Ovary (tissue), 3 donors: ENCODE data around the gene UBTD1.

ENCODE experiments used
- CTCF ChIP-seq, 3 donors: fragments of 450-650 bp in 2 of 3; fragments of 200-600 bp in 1 of 3; IDR thresholded peaks; one replicate each; pipeline versions ENCODE4 v1.5.1 to v1.8.0; 2016 to 2022; ENCODE audit warnings: antibody characterized with exemption in 3 of 3, mild to moderate bottlenecking in 1 of 3
- POLR2A ChIP-seq: fragments of 450-650 bp; IDR thresholded peaks from one replicate; pipeline ENCODE4 v1.6.1; 2017; ENCODE audit warnings: antibody characterized with exemption, mild to moderate bottlenecking, moderate library complexity
- donor health status: DM: no; HTN: no; CAD: no.

- TF ChIP-seq CTCF (IDR thresholded peaks at IDR 0.05) (no peak), POLR2A (no peak)
Measured at GRCh38 chr10:97481071-97481470, 17.7 kb upstream of the UBTD1 start.
